SK-N-SH treated with all-trans-retinoic acid at 6 μM for 48 hours (cell line): ENCODE measurements around the gene THBS3.

Source experiments
- CSRNP3 ChIP-seq: fragments of 250-450 bp; sonication (Bioruptor Pico); IDR thresholded peaks from 2 replicates; pipeline ENCODE4 v1.5.1; 2021; ENCODE audit warnings: mild to moderate bottlenecking, moderate library complexity
- RARB ChIP-seq: fragments of 250-450 bp; sonication (Bioruptor Pico); IDR thresholded peaks from 2 replicates; pipeline ENCODE4 v1.8.0; 2021; ENCODE audit warnings: mild to moderate bottlenecking, moderate library complexity

- TF ChIP-seq RARB (CRISPR knock-in tag): no peak
- TF ChIP-seq CSRNP3 (CRISPR knock-in tag): no peak
Observed at GRCh38 chr1:155219592-155220031, 11.9 kb upstream of the THBS3 start.
